ENCODE data around the gene COPS3. TPM values are rescaled to one million over a fixed set of nuclear protein-coding genes. Genes with fewer than 3 reads are reported as not detected.

COPS3 gene
- total and polyA plus RNA-seq, 8 donors: 48.4 to 69.9 (median 64.9) TPM

DNA sequence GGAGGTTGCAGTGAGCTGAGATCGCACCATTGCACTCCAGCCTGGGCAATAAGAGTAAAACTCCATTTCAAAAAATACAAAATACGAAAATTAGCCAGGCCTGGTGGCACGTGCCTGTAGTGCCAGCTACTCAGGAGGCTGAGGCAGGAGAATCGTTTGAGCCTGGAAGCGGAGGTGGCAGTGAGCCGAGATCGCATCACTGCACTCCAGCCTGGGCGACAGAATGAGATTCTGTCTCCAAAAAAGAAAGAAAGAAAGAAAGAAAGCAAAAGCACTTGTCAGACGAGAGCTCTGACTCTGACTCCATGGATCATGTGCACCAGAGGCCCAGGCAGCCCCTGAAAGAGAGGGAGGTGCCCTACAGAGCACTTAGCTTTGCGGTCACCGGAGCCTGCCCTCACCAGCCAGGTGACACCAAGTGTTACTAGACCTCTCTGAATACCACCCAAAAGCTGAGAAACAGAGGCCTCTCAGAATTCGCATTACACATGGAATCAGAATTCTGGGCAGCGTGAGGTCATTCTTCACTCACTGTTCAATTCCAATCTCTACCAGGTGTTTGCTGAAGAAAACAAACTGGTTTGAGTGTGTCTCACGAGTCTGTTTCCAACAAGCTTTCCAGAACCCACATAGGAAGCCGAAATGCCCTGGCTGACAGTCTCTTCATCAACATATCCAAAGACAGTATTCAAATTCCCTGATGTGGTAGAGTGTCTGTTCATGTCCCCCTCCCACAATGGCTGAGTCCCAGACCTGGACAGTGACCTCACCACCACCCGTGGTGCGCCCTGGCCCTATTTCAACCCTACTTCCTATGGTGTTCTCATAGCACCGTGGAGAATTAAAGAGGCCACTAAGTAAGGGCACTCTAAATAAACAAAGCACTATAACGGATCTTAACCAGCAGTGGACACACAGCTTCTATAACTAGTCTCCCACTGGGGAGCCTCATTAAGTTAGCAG, 45.6 kb downstream of the COPS3 start:
- Histone ChIP-seq H3K27me3 (no peaks in the 10 kb centered on the region), H3K4me3 (peak overlapping the region; percentile 79 to 99), H3K36me3 (peaks cover 0 to 27% of the 10 kb centered on the region in 2 donors), H3K4me1 (peaks cover 9 to 33% of the 10 kb centered on the region in 2 donors), H3K9me3 (no peaks in the 10 kb centered on the region), H3K27ac (peak overlapping the region; percentile 94 to 97)
- ATAC-seq: peak; percentile 49
- TF ChIP-seq, protein P1, sequence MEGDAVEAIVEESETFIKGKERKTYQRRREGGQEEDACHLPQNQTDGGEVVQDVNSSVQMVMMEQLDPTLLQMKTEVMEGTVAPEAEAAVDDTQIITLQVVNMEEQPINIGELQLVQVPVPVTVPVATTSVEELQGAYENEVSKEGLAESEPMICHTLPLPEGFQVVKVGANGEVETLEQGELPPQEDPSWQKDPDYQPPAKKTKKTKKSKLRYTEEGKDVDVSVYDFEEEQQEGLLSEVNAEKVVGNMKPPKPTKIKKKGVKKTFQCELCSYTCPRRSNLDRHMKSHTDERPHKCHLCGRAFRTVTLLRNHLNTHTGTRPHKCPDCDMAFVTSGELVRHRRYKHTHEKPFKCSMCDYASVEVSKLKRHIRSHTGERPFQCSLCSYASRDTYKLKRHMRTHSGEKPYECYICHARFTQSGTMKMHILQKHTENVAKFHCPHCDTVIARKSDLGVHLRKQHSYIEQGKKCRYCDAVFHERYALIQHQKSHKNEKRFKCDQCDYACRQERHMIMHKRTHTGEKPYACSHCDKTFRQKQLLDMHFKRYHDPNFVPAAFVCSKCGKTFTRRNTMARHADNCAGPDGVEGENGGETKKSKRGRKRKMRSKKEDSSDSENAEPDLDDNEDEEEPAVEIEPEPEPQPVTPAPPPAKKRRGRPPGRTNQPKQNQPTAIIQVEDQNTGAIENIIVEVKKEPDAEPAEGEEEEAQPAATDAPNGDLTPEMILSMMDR (IDR thresholded peaks at IDR 0.05): no peak
- peak in 3 of 4 donors; percentile 8 to 56 (median 45) for DNase-seq
- intact Hi-C loops (cut with DNase I): no loop called here

DNA sequence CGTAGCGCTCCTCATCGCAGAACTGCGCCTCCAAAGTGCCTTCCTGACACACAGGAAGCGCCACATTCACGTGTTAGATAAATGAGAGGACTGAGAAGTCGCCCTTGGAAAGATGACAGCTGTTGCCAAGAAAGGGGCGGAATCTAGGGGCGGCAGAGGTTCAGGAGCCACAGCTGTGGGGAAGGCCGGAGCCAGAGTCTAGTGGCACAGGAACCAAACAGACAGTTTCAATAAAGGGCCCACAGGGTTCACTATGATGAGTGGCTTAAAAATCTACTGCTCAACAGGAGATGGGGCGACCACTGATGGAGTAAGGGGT, 48.8 kb downstream of the COPS3 start:
- Histone ChIP-seq H3K9me3 (no peaks in the 10 kb centered on the region), H3K4me3 (no peak overlapping the region), H3K36me3 (peaks cover 0 to 59% of the 10 kb centered on the region in 2 donors), H3K4me1 (peaks cover 9 to 24% of the 10 kb centered on the region in 2 donors), H3K27ac (no peak overlapping the region), H3K27me3 (no peaks in the 10 kb centered on the region)
- no peak for DNase-seq
- ATAC-seq: no peak
- TF ChIP-seq, protein P1 (IDR thresholded peaks at IDR 0.05): no peak
- intact Hi-C loops (cut with DNase I): no loop called here

DNA sequence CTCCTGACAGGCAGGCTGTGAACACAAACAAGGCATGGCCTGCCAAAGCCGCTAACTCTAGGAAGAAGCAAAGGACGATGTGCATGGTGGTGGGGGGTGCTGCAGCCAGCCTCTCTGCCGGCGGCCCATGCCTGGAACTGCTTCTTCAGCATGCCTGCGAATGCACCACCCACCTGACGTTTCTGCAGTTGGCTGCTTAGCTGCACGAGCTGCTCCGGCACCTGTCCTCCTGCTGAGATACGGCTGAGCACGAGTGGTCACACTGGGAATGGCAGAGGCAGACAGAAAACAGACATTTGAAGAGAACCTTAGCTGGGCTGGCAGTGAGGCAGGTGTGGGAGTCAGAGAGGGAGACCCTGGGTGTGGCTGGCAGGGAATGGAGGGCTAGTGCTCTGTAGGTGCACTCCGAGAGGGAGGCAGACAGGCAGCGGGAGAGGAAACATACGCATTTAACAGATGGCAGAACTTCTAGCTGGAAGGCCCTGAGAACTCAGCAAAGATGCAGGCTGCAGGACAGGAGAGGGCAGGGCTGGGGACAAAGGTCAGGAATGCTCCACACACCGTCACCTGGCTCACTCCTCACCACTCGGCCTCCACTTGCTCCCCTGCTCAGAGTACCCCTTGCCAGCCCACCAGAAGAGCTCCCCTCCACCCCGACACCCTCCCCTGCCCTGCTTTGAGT, 49.3 kb downstream of the COPS3 start:
- no peak overlapping the region for H3K4me3 ChIP-seq
- H3K27me3 ChIP-seq: no peaks in the 10 kb centered on the region
- ATAC-seq: no peak
- H3K4me1 ChIP-seq: peaks cover 9 to 24% of the 10 kb centered on the region in 2 donors
- H3K9me3 ChIP-seq: no peaks in the 10 kb centered on the region
- H3K27ac ChIP-seq: no peak overlapping the region
- H3K36me3 ChIP-seq: peaks cover 0 to 64% of the 10 kb centered on the region in 2 donors
- intact Hi-C loops (cut with DNase I): no loop called here
- TF ChIP-seq, protein P1 (IDR thresholded peaks at IDR 0.05): no peak
- DNase-seq: no peak

DNA sequence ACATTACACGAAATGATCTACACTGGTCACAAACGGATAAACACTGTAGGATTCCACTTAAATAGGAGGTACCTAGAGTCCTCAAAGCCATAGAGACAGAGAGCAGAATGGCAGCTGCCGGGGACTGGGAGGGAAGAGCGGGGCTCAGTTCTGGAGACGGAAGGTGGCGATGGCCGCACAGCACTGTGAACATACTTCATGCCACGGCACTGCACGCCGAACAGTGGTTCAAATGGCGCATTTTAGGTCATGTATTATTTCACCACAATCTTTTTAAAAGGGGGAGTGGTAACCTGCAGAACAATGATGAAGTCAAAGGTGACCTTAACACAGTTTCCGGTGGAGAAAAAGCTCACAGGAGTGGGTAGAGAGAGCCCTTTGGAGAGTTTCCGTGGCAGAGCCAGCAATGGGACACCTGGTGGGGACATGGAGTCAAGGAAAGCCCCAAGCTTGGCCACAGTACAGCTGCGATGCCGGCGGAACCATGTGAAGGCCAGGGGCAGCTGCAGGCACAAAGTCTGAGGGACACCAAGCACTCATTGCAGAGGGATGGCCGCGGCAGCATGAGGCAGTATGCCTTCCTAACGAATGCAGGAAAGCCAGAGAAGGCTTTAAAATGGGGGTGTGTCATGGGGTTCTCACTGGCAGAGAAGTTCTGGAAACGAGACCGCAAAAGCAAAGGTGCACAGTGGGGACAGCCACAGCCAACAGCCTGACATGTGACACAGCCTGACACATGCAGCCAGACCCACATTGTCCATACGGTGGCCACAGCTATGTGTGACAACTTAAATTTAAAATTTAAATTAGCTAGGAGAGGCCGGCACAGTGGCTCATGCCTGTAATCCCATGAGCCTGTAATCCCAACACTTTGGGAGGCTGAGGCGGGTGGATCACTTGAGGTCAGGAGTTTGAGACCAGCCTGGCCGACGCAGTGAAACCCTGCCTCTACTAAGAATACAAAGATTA, 51.3 kb downstream of the COPS3 start:
- TF ChIP-seq, protein P1 (IDR thresholded peaks at IDR 0.05): no peak
- DNase-seq (no peak), ATAC-seq (no peak)
- Histone ChIP-seq H3K27me3 (no peaks in the 10 kb centered on the region), H3K4me3 (no peak overlapping the region), H3K4me1 (peaks cover 0 to 9% of the 10 kb centered on the region in 2 donors), H3K36me3 (peaks cover 0 to 85% of the 10 kb centered on the region in 2 donors), H3K27ac (no peak overlapping the region), H3K9me3 (no peaks in the 10 kb centered on the region)
- intact Hi-C loops (cut with DNase I): no loop called here

Measured in left lung (tissue), 10 donors.